CD4-positive, CD25-positive, alpha-beta regulatory T cell (primary cell): ENCODE results near the gene DLK1. TPM values are rescaled to one million over a fixed set of nuclear protein-coding genes. Genes with fewer than 3 reads are reported as not detected.

Experiments used
- ATAC-seq, 2 donors: fragments of 150-1000 bp; cut with Tn5 transposase; one replicate each; pipeline ENCODE4 v1.10.0; 2021; ENCODE audit warnings: low read depth in 2 of 2, moderate number of reproducible peaks in 2 of 2, moderate library complexity in 1 of 2
- DNase-seq, 3 donors: peaks; one replicate each; pipeline versions ENCODE4 v3.0.0 to v3.0.0-alpha.2; 2012 to 2022; ENCODE audit warnings: mixed read lengths in 1 of 3
- H3K27ac ChIP-seq: one replicate; pipeline ENCODE4 v1.7.0; 2013; ENCODE audit warnings: mild to moderate bottlenecking, low read length; ENCODE audit not compliant: insufficient read depth, poor library complexity, severe bottlenecking
- H3K27me3 ChIP-seq: one replicate; pipeline ENCODE4 v1.7.0; 2013; ENCODE audit warnings: low read length; ENCODE audit not compliant: control insufficient read depth, insufficient read depth
- H3K36me3 ChIP-seq: one replicate; pipeline ENCODE4 v1.7.0; 2013; ENCODE audit warnings: mild to moderate bottlenecking, low read length, moderate library complexity; ENCODE audit not compliant: control insufficient read depth, insufficient read depth
- H3K4me1 ChIP-seq: 2 replicates; pipeline ENCODE4 v1.7.0; 2013; ENCODE audit warnings: mild to moderate bottlenecking, low read length; ENCODE audit not compliant: insufficient read depth, control insufficient read depth, poor library complexity, severe bottlenecking
- H3K4me3 ChIP-seq: one replicate; pipeline ENCODE4 v1.7.0; 2013; ENCODE audit warnings: low read depth, mild to moderate bottlenecking, low read length, moderate library complexity
- H3K9me3 ChIP-seq, 2 experiments: 1 replicate in 1 of 2; 2 replicates in 1 of 2; pipeline ENCODE4 v1.7.0; 2013; ENCODE audit warnings: low read length in 2 of 2, mild to moderate bottlenecking in 1 of 2, moderate library complexity in 1 of 2; ENCODE audit not compliant: control insufficient read depth in 2 of 2
- H3K27ac Mint-ChIP-seq, 3 donors: one replicate each; pipeline ENCODE4 v1.8.0; 2020 to 2022; ENCODE audit warnings: mild to moderate bottlenecking in 3 of 3, mixed read lengths in 3 of 3, moderate library complexity in 2 of 3
- H3K27me3 Mint-ChIP-seq: one replicate; pipeline ENCODE4 v1.8.0; 2022; ENCODE audit warnings: mild to moderate bottlenecking, mixed read lengths
- H3K36me3 Mint-ChIP-seq: one replicate; pipeline ENCODE4 v1.8.0; 2020; ENCODE audit warnings: mixed read lengths
- H3K4me1 Mint-ChIP-seq, 4 donors: one replicate each; pipeline ENCODE4 v1.8.0; 2020 to 2022; ENCODE audit warnings: mixed read lengths in 4 of 4, mild to moderate bottlenecking in 1 of 4
- H3K4me3 Mint-ChIP-seq, 4 donors: one replicate each; pipeline ENCODE4 v1.8.0; 2020 to 2022; ENCODE audit warnings: mild to moderate bottlenecking in 4 of 4, mixed read lengths in 4 of 4, moderate library complexity in 3 of 4
- H3K9me3 Mint-ChIP-seq, 7 donors: one replicate each; pipeline ENCODE4 v1.8.0; 2020 to 2022; ENCODE audit warnings: mixed read lengths in 7 of 7, mild to moderate bottlenecking in 3 of 7, moderate library complexity in 2 of 7
- polyA plus RNA-seq, 4 donors: library from polyadenylated mRNA; unstranded; fragments of 300-500 nt; fragmentation: Illumina TruSeq; gene quantifications; one replicate each; pipeline ENCODE4 v1.2.3, GENCODE V29; 2021
- total RNA-seq: library from RNA; stranded (reverse); gene quantifications from one replicate; pipeline ENCODE4 v1.2.3, GENCODE V29; 2022

The DLK1 gene
- total and polyA plus RNA-seq, 5 donors from 2014 or later: not detected

- no peak overlapping the region for H3K27ac ChIP-seq
- H3K9me3 ChIP-seq: no peaks in the 10 kb centered on the region
- no peak overlapping the region for H3K27ac Mint-ChIP-seq
- ATAC-seq (no peak), DNase-seq (no peak)
- H3K36me3 ChIP-seq: no peaks in the 10 kb centered on the region
- no peak overlapping the region for H3K4me3 ChIP-seq
- no peaks in the 10 kb centered on the region for H3K27me3 ChIP-seq
- H3K9me3 Mint-ChIP-seq: peaks cover 0 to 3% (median 0%) of the 10 kb centered on the region in 7 donors
- no peaks in the 10 kb centered on the region for H3K4me1 ChIP-seq
- H3K4me1 Mint-ChIP-seq: peaks cover 0 to 11% (median under 1%) of the 10 kb centered on the region in 4 donors
- no peak overlapping the region for H3K4me3 Mint-ChIP-seq
- H3K36me3 Mint-ChIP-seq: no peaks in the 10 kb centered on the region
- no peaks in the 10 kb centered on the region for H3K27me3 Mint-ChIP-seq
These were observed 20.5 kb upstream of the DLK1 start for GRCh38 chr14:100706200-100706599.

- H3K4me1 ChIP-seq: no peaks in the 10 kb centered on the region
- no peaks in the 10 kb centered on the region for H3K36me3 ChIP-seq
- H3K27me3 ChIP-seq: no peaks in the 10 kb centered on the region
- no peak for ATAC-seq
- H3K27ac Mint-ChIP-seq: no peak overlapping the region
- H3K27me3 Mint-ChIP-seq: no peaks in the 10 kb centered on the region
- H3K36me3 Mint-ChIP-seq: no peaks in the 10 kb centered on the region
- H3K9me3 Mint-ChIP-seq: peaks cover 0 to 3% (median 0%) of the 10 kb centered on the region in 7 donors
- no peaks in the 10 kb centered on the region for H3K9me3 ChIP-seq
- H3K4me3 ChIP-seq: no peak overlapping the region
- H3K4me1 Mint-ChIP-seq: peaks cover 0 to 11% (median under 1%) of the 10 kb centered on the region in 4 donors
- DNase-seq: no peak
- H3K4me3 Mint-ChIP-seq: no peak overlapping the region
- H3K27ac ChIP-seq: no peak overlapping the region
These were observed 19.8 kb upstream of the DLK1 start for GRCh38 chr14:100706860-100707259.

- no peaks in the 10 kb centered on the region for H3K27me3 ChIP-seq
- no peaks in the 10 kb centered on the region for H3K36me3 ChIP-seq
- DNase-seq (no peak), ATAC-seq (no peak)
- no peaks in the 10 kb centered on the region for H3K36me3 Mint-ChIP-seq
- peaks cover 0 to 11% (median under 1%) of the 10 kb centered on the region in 4 donors for H3K4me1 Mint-ChIP-seq
- no peaks in the 10 kb centered on the region for H3K27me3 Mint-ChIP-seq
- no peak overlapping the region for H3K4me3 Mint-ChIP-seq
- H3K4me3 ChIP-seq: no peak overlapping the region
- peaks cover 0 to 5% (median 0%) of the 10 kb centered on the region in 7 donors for H3K9me3 Mint-ChIP-seq
- H3K27ac ChIP-seq: no peak overlapping the region
- H3K27ac Mint-ChIP-seq: no peak overlapping the region
- H3K9me3 ChIP-seq: no peaks in the 10 kb centered on the region
- H3K4me1 ChIP-seq: no peaks in the 10 kb centered on the region
These were observed 18.0 kb upstream of the DLK1 start for GRCh38 chr14:100708425-100709288.

- H3K36me3 ChIP-seq: no peaks in the 10 kb centered on the region
- H3K4me3 ChIP-seq: no peak overlapping the region
- ATAC-seq (no peak), DNase-seq (peak in 1 of 3 donors; percentile 6)
- peaks cover 0 to 9% (median under 1%) of the 10 kb centered on the region in 4 donors for H3K4me1 Mint-ChIP-seq
- no peaks in the 10 kb centered on the region for H3K27me3 Mint-ChIP-seq
- no peaks in the 10 kb centered on the region for H3K9me3 ChIP-seq
- no peak overlapping the region for H3K27ac ChIP-seq
- no peaks in the 10 kb centered on the region for H3K27me3 ChIP-seq
- H3K4me1 ChIP-seq: no peaks in the 10 kb centered on the region
- H3K9me3 Mint-ChIP-seq: peaks cover 0 to 6% (median 0%) of the 10 kb centered on the region in 7 donors
- H3K36me3 Mint-ChIP-seq: no peaks in the 10 kb centered on the region
- no peak overlapping the region for H3K4me3 Mint-ChIP-seq
- H3K27ac Mint-ChIP-seq: no peak overlapping the region
These were observed 17.1 kb upstream of the DLK1 start for GRCh38 chr14:100709289-100710284.

DNA sequence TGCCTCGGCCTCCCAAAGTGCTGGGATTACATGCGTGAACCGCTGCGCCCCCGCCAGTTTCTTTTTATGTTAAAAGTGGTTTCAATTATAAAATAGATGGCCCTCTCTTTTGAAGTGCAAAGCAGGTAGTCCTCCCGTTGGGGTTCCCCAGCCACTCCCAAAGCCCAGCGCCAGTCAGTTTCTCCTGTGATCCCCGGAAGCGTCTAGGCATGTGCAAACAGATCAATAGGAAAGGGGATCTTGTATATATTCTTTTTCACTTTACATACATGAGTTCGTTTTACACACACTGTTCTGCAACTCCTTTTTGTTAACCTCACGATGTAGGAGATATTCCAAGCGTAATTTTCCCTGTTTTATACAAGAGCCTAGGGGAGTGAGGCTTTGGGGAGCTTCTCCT, 16.3 kb upstream of the DLK1 start:
- no peaks in the 10 kb centered on the region for H3K27me3 Mint-ChIP-seq
- no peaks in the 10 kb centered on the region for H3K36me3 Mint-ChIP-seq
- Histone ChIP-seq H3K27ac (no peak overlapping the region), H3K4me1 (no peaks in the 10 kb centered on the region), H3K9me3 (no peaks in the 10 kb centered on the region), H3K27me3 (no peaks in the 10 kb centered on the region), H3K36me3 (no peaks in the 10 kb centered on the region), H3K4me3 (no peak overlapping the region)
- peaks cover 0 to 9% (median under 1%) of the 10 kb centered on the region in 4 donors for H3K4me1 Mint-ChIP-seq
- no peak overlapping the region for H3K4me3 Mint-ChIP-seq
- peaks cover 0 to 6% (median 0%) of the 10 kb centered on the region in 7 donors for H3K9me3 Mint-ChIP-seq
- DNase-seq (no peak), ATAC-seq (no peak)
- no peak overlapping the region for H3K27ac Mint-ChIP-seq

DNA sequence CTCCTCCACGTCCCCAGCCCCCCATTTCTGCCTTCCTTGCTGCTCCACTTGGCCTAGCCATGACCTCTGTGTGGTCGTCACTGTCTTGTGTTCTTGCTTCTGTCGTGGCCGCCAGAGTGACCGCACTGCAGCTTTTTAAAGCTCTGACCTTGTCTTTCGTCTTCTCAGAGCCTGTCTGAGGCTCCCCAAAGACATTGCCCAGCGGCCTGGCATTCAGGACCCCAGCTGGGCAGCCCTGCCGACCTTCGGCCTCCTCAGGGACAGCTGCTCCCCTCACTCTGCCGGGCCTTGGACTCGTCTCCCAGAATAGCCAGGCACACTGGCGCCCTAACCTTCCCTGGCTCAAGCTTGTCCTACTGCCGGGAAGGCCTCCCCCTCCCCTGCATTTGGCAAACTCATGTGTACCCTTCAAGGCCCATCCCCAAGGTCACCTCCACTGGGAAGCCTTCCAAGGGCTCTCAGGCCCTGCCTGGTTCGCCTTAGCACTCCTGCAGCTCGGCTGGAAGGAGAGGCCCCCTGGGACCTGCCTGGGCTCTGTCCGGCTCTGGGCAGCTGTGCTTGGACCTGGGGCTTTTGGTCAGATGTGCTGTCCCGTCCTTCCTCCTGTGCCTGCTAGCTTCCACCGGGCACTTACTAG, 15.7 kb upstream of the DLK1 start:
- no peak overlapping the region for H3K27ac Mint-ChIP-seq
- DNase-seq: no peak
- peaks cover 0 to 9% (median under 1%) of the 10 kb centered on the region in 4 donors for H3K4me1 Mint-ChIP-seq
- Histone ChIP-seq H3K4me1 (no peaks in the 10 kb centered on the region), H3K9me3 (no peaks in the 10 kb centered on the region), H3K27ac (no peak overlapping the region), H3K36me3 (no peaks in the 10 kb centered on the region), H3K4me3 (no peak overlapping the region), H3K27me3 (no peaks in the 10 kb centered on the region)
- ATAC-seq: no peak
- no peaks in the 10 kb centered on the region for H3K36me3 Mint-ChIP-seq
- peak overlapping the region in 1 of 4 donors; percentile 49 for H3K4me3 Mint-ChIP-seq
- no peaks in the 10 kb centered on the region for H3K27me3 Mint-ChIP-seq
- peaks cover 0 to 7% (median 1%) of the 10 kb centered on the region in 7 donors for H3K9me3 Mint-ChIP-seq

GRCh38 chr14:100711493-100711892, 15.2 kb upstream of the DLK1 start:
- Histone ChIP-seq H3K36me3 (no peaks in the 10 kb centered on the region), H3K27me3 (no peaks in the 10 kb centered on the region), H3K4me1 (no peaks in the 10 kb centered on the region), H3K27ac (no peak overlapping the region), H3K4me3 (no peak overlapping the region), H3K9me3 (no peaks in the 10 kb centered on the region)
- peak overlapping the region in 1 of 4 donors; percentile 49 for H3K4me3 Mint-ChIP-seq
- ATAC-seq: no peak
- H3K27ac Mint-ChIP-seq: no peak overlapping the region
- DNase-seq: no peak
- peaks cover 0 to 9% (median under 1%) of the 10 kb centered on the region in 4 donors for H3K4me1 Mint-ChIP-seq
- no peaks in the 10 kb centered on the region for H3K36me3 Mint-ChIP-seq
- peaks cover 0 to 7% (median 1%) of the 10 kb centered on the region in 7 donors for H3K9me3 Mint-ChIP-seq
- H3K27me3 Mint-ChIP-seq: no peaks in the 10 kb centered on the region
